Transverse colon (tissue), 4 donors: ENCODE results near the gene RPRD1B. TPM values are rescaled to one million over a fixed set of nuclear protein-coding genes. Genes with fewer than 3 reads are reported as not detected.

ENCODE experiments used
- DNase-seq: peaks from one replicate; pipeline ENCODE4 v3.0.0-alpha.2; 2019
- H3K27ac ChIP-seq, 4 donors: fragments of 200-600 bp; sonication (generic); 2 replicates each; pipeline ENCODE4 v1.5.1; 2016 to 2018; ENCODE audit warnings: inconsistent platforms in 4 of 4
- H3K27me3 ChIP-seq: fragments of 200-600 bp; sonication (generic); 2 replicates; pipeline ENCODE4 v1.5.1; 2017; ENCODE audit warnings: inconsistent platforms
- H3K36me3 ChIP-seq, 4 donors: fragments of 200-600 bp; sonication (generic); 2 replicates each; pipeline ENCODE4 v1.5.1; 2017 to 2019; ENCODE audit warnings: inconsistent platforms in 4 of 4
- H3K4me1 ChIP-seq, 4 donors: fragments of 200-600 bp; sonication (generic); 2 replicates each; pipeline ENCODE4 v1.5.1; 2017 to 2020; ENCODE audit warnings: inconsistent platforms in 4 of 4
- H3K4me3 ChIP-seq, 4 donors: fragments of 200-600 bp; sonication (generic); 1 replicate in 1 of 4; 2 replicates in 3 of 4; pipeline versions ENCODE4 v1.5.1 to v1.6.1; 2017 to 2019; ENCODE audit warnings: inconsistent platforms in 4 of 4
- H3K9me3 ChIP-seq, 2 donors: fragments of 200-600 bp; sonication (generic); 2 replicates each; pipeline ENCODE4 v1.5.1; 2017 to 2019; ENCODE audit warnings: inconsistent platforms in 2 of 2
- CTCF ChIP-seq, 5 experiments: fragments of 200-600 bp in 3 of 5; fragments of 450-650 bp in 2 of 5; sonication (generic) in 3 of 5; IDR thresholded peaks; 1 replicate in 2 of 5; 2 replicates in 3 of 5; pipeline ENCODE4 v1.5.1; 2016 to 2017; ENCODE audit warnings: antibody characterized with exemption in 5 of 5, inconsistent platforms in 3 of 5, mild to moderate bottlenecking in 2 of 5, moderate library complexity in 1 of 5
- EP300 ChIP-seq: sonication (generic); formaldehyde crosslinking; IDR thresholded peaks from one replicate; pipeline ENCODE4 v1.6.1; 2017; ENCODE audit warnings: antibody characterized with exemption, low read depth
- POLR2A ChIP-seq: fragments of 450-650 bp; IDR thresholded peaks from one replicate; pipeline ENCODE4 v1.6.1; 2016; ENCODE audit warnings: antibody characterized with exemption, mild to moderate bottlenecking, moderate library complexity
- POLR2AphosphoS5 ChIP-seq, 3 donors: sonication (generic); formaldehyde crosslinking; IDR thresholded peaks; one replicate each; pipeline ENCODE4 v1.6.1; 2016; ENCODE audit warnings: antibody characterized with exemption in 3 of 3
- WGBS, 2 donors: methylation state at CpG; one replicate each; pipeline ENCODE4 v1.1.5; 2018; ENCODE audit warnings: low coverage in 1 of 2; 5-methylcytosine and 5-hydroxymethylcytosine counted together
- in situ Hi-C, 4 donors: fragments of 200-750 bp; cut with MboI; loops; one replicate each; pipeline versions ENCODE4 v1.15.0 to v1.15.1; 2017; ENCODE audit warnings: low sequenced_read_pairs in 3 of 4, low pct_ligation_motif_present in 1 of 4, low pct_unique_long_range_greater_than_20kb in 1 of 4
- intact Hi-C: fragments of 100-400 bp; cut with DNase I; formaldehyde crosslinking; loops from one replicate; pipeline ENCODE4 v1.15.1; 2023; ENCODE audit warnings: low total_unique reads
- total RNA-seq, 4 donors: library from RNA; depleted of rRNA; stranded (reverse); fragments of >200 nt; gene quantifications; one replicate each; pipeline ENCODE4 v1.1.0, GENCODE V29; 2016

The RPRD1B gene
- total RNA-seq, 4 donors from 2014 or later, result 16.5 to 35.9 (median 21.0) TPM

GRCh38 chr20:38032585-38033329 is 789 bp upstream of the RPRD1B start:
- intact Hi-C loops, result no loop called here
- peaks cover 15 to 50% (median 35%) of the 10 kb centered on the region in 4 donors for H3K4me1 ChIP-seq
- H3K9me3 ChIP-seq, result no peaks in the 10 kb centered on the region
- peak overlapping the region; percentile 87 to 97 (median 96) for H3K27ac ChIP-seq
- TF ChIP-seq POLR2AphosphoS5 (IDR thresholded peaks at IDR 0.05) (no peak), POLR2A (no peak), CTCF (IDR thresholded peaks at IDR 0.05) (no peak), EP300 (no peak)
- H3K36me3 ChIP-seq, result no peaks in the 10 kb centered on the region
- no peaks in the 10 kb centered on the region for H3K27me3 ChIP-seq
- DNase-seq, result no peak
- H3K4me3 ChIP-seq, result peak overlapping the region; percentile 53 to 91 (median 82)
- in situ Hi-C loops, result no loop called here
- WGBS, 2 donors, result 30 to 37% methylated on average over 13 to 28 of the region's 28 CpGs

GRCh38 chr20:38034108-38034649 is 633 bp downstream of the RPRD1B start:
- intact Hi-C loops, result no loop called here
- H3K27ac ChIP-seq, result peak overlapping the region; percentile 87 to 97 (median 96)
- DNase-seq, result no peak
- peak overlapping the region; percentile 79 to 99 (median 88) for H3K4me3 ChIP-seq
- no peaks in the 10 kb centered on the region for H3K36me3 ChIP-seq
- H3K9me3 ChIP-seq, result no peaks in the 10 kb centered on the region
- no peak for TF ChIP-seq CTCF (IDR thresholded peaks at IDR 0.05)
- no peak for TF ChIP-seq POLR2AphosphoS5 (IDR thresholded peaks at IDR 0.05)
- no peak for TF ChIP-seq EP300
- no peak for TF ChIP-seq POLR2A
- WGBS, 2 donors, result 4 to 5% methylated on average over 6 to 14 of the region's 14 CpGs
- H3K4me1 ChIP-seq, result peaks cover 15 to 50% (median 35%) of the 10 kb centered on the region in 4 donors
- in situ Hi-C loops, result no loop called here
- no peaks in the 10 kb centered on the region for H3K27me3 ChIP-seq

GRCh38 chr20:38034961-38035360 is 1.4 kb downstream of the RPRD1B start:
- H3K9me3 ChIP-seq, result no peaks in the 10 kb centered on the region
- in situ Hi-C loops, result no loop called here
- WGBS, 2 donors, result 57 to 65% methylated on average over 2 to 6 of the region's 6 CpGs
- no peak for DNase-seq
- H3K36me3 ChIP-seq, result no peaks in the 10 kb centered on the region
- TF ChIP-seq POLR2AphosphoS5 (IDR thresholded peaks at IDR 0.05), result no peak
- H3K27me3 ChIP-seq, result no peaks in the 10 kb centered on the region
- intact Hi-C loops, result no loop called here
- peak overlapping the region in 2 of 4 donors; percentile 96 to 97 for H3K27ac ChIP-seq
- H3K4me1 ChIP-seq, result peaks cover 15 to 50% (median 35%) of the 10 kb centered on the region in 4 donors
- peak overlapping the region in 3 of 4 donors; percentile 79 to 91 (median 86) for H3K4me3 ChIP-seq

GRCh38 chr20:38036366-38036765 is 2.8 kb downstream of the RPRD1B start:
- H3K27ac ChIP-seq, result no peak overlapping the region
- TF ChIP-seq POLR2A, result no peak
- no peak for TF ChIP-seq CTCF (IDR thresholded peaks at IDR 0.05)
- TF ChIP-seq POLR2AphosphoS5 (IDR thresholded peaks at IDR 0.05), result no peak
- no peak for TF ChIP-seq EP300
- WGBS, 2 donors, result 77 to 88% methylated on average over 5 of the region's 5 CpGs

More at GRCh38 chr20:38036366-38036765, 2.8 kb downstream of the RPRD1B start:
- Histone ChIP-seq H3K27me3 (no peaks in the 10 kb centered on the region), H3K4me1 (peaks cover 15 to 46% (median 35%) of the 10 kb centered on the region in 4 donors), H3K9me3 (no peaks in the 10 kb centered on the region), H3K4me3 (no peak overlapping the region), H3K36me3 (peaks cover 0 to 11% (median 4%) of the 10 kb centered on the region in 4 donors)
- intact Hi-C loops, result no loop called here
- in situ Hi-C loops, result no loop called here
- DNase-seq, result no peak
